ENCODE measurements around the gene PCDHGB6. TPM values are rescaled to one million over a fixed set of nuclear protein-coding genes. Genes with fewer than 3 reads are reported as not detected.
"Not testable (repeated sequence)": the region's sequence is repeated elsewhere in the genome, so short reads cannot be mapped to it uniquely, and the experiment has no call there.

Gene PCDHGB6
- total and polyA plus RNA-seq, 11 donors = 2.3 to 10.4 (median 6.2) TPM

GRCh38 chr5:141411575-141411974 lies 3.8 kb downstream of the PCDHGB6 start:
- H3K27ac ChIP-seq = no peak overlapping the region
- peaks cover 0 to 8% (median 0%) of the 10 kb centered on the region in 12 donors for H3K4me1 ChIP-seq
- intact Hi-C loops (cut with DNase I) = loop anchor here in 6 of 10 donors (5.0 to 10.0 kb wide), 5 partner anchors 47 to 146 kb away; partner anchors contain the start of genes PCDHGA5 (in 3 of the 6) and PCDHGA1 (in 1 of the 6)
- peaks cover 0 to 75% (median 0%) of the 10 kb centered on the region in 9 donors for H3K27me3 ChIP-seq
- ATAC-seq = no peak
- TF ChIP-seq, protein P1, sequence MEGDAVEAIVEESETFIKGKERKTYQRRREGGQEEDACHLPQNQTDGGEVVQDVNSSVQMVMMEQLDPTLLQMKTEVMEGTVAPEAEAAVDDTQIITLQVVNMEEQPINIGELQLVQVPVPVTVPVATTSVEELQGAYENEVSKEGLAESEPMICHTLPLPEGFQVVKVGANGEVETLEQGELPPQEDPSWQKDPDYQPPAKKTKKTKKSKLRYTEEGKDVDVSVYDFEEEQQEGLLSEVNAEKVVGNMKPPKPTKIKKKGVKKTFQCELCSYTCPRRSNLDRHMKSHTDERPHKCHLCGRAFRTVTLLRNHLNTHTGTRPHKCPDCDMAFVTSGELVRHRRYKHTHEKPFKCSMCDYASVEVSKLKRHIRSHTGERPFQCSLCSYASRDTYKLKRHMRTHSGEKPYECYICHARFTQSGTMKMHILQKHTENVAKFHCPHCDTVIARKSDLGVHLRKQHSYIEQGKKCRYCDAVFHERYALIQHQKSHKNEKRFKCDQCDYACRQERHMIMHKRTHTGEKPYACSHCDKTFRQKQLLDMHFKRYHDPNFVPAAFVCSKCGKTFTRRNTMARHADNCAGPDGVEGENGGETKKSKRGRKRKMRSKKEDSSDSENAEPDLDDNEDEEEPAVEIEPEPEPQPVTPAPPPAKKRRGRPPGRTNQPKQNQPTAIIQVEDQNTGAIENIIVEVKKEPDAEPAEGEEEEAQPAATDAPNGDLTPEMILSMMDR (IDR thresholded peaks at IDR 0.05) = no peak
- TF ChIP-seq POLR2A (IDR thresholded peaks at IDR 0.05) = no peak
- H3K4me3 ChIP-seq = no peak overlapping the region
- DNase-seq = no peak
- peaks cover 0 to 29% (median 0%) of the 10 kb centered on the region in 9 donors for H3K36me3 ChIP-seq
- H3K9me3 ChIP-seq = peaks cover 0 to 100% (median 53%) of the 10 kb centered on the region in 12 donors
- WGBS, 4 donors = 68 to 79% (median 74%) methylated on average over 3 of the region's 3 CpGs

DNA sequence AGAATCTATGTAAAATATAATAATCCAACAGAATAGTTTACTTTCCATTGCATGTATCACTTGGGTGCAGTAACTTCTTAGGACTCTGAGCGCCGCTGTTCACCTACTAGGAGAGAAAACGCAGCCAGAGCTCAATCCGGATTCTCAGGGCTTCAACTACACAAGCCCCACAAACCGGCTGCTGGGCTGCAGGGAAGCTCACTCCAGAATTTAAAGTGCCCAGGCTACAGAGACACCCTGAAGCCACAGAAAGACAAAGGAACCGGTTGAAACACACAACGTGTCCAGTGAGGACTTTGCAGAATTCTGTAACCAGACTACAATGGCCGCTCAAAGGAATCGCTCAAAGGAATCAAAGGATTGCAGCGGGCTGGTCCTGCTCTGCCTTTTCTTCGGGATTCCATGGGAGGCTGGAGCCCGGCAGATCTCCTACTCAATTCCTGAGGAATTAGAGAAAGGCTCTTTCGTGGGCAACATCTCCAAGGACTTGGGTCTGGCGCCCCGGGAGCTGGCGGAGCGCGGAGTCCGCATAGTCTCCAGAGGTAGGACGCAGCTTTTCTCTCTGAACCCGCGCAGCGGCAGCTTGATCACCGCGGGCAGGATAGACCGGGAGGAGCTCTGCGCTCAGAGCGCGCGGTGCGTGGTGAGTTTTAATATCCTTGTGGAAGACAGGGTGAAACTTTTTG lies 5.2 kb downstream of the PCDHGB6 start, which contains the start of gene PCDHGA10:
TSS of gene PCDHGA10 (plus strand) at position 134 of the 686 bp plus-strand sequence. CDS start at position 323, 189 bp downstream.
- Histone ChIP-seq H3K27me3 (peaks cover 0 to 78% (median 0%) of the 10 kb centered on the region in 9 donors), H3K27ac (peak within 1 kb of the TSS in 1 of 12 donors; percentile 36), H3K4me1 (peaks cover 0 to 4% (median 0%) of the 10 kb centered on the region in 12 donors), H3K9me3 (peaks cover 0 to 100% (median 53%) of the 10 kb centered on the region in 12 donors), H3K36me3 (peaks cover 0 to 29% (median 0%) of the 10 kb centered on the region in 9 donors), H3K4me3 (peak within 1 kb of the TSS in 10 of 12 donors; percentile 10 to 49 (median 36))
- DNase-seq (peak in 3 of 5 donors; percentile 53 to 61 (median 59)), ATAC-seq (peak; percentile 24 to 66 (median 64))
- TF ChIP-seq POLR2A (IDR thresholded peaks at IDR 0.05) = no peak
- TF ChIP-seq, protein P1 (IDR thresholded peaks at IDR 0.05) = peak; percentile 26 to 60 (median 42)
- WGBS, 4 donors = 27 to 44% (median 39%) methylated on average over 30 to 31 of the region's 31 CpGs
- intact Hi-C loops (cut with DNase I) = loop anchor here in 7 of 10 donors (2.0 to 10.0 kb wide), 6 partner anchors 48 to 148 kb away; partner anchors contain the start of genes PCDHGA5 (in 3 of the 7) and PCDHGA1 (in 1 of the 7)

GRCh38 chr5:141413540-141414069 lies 5.8 kb downstream of the PCDHGB6 start:
- peaks cover 0 to 77% (median 0%) of the 10 kb centered on the region in 9 donors for H3K27me3 ChIP-seq
- peaks cover 0 to 9% (median 4%) of the 10 kb centered on the region in 12 donors for H3K4me1 ChIP-seq
- peaks cover 0 to 32% (median 0%) of the 10 kb centered on the region in 9 donors for H3K36me3 ChIP-seq
- 28 to 42% (median 33%) methylated on average over 19 to 25 of the region's 25 CpGs for whole genome bisulfite sequencing, 4 donors
- TF ChIP-seq, protein P1 (IDR thresholded peaks at IDR 0.05) = no peak
- TF ChIP-seq POLR2A (IDR thresholded peaks at IDR 0.05) = no peak
- intact Hi-C loops (cut with DNase I) = loop anchor here in 7 of 10 donors (2.0 to 10.0 kb wide), 6 partner anchors 49 to 147 kb away; partner anchors contain the start of genes PCDHGA5 (in 3 of the 7) and PCDHGA1 (in 1 of the 7)
- ATAC-seq (peak in 2 of 4 donors; percentile 16 to 25), DNase-seq (no peak)
- peak overlapping the region in 10 of 12 donors; percentile 10 to 49 (median 36) for H3K4me3 ChIP-seq
- H3K27ac ChIP-seq = no peak overlapping the region
- H3K9me3 ChIP-seq = peaks cover 0 to 100% (median 55%) of the 10 kb centered on the region in 12 donors

GRCh38 chr5:141414548-141415274 lies 6.9 kb downstream of the PCDHGB6 start:
- H3K4me3 ChIP-seq, ATAC-seq, H3K27ac ChIP-seq, DNase-seq: not testable (repeated sequence)
- peaks cover 0 to 76% (median 0%) of the 10 kb centered on the region in 9 donors for H3K27me3 ChIP-seq
- intact Hi-C loops (cut with DNase I) = loop anchor here in 9 of 10 donors (5.0 to 10.0 kb wide), 8 partner anchors 50 to 148 kb away; partner anchors contain the start of genes PCDHGA5 (in 3 of the 9) and PCDHGA1 (in 1 of the 9)
- 47 to 60% (median 49%) methylated on average over 7 to 46 of the region's 46 CpGs for WGBS, 4 donors
- H3K4me1 ChIP-seq = peaks cover 0 to 11% (median 4%) of the 10 kb centered on the region in 12 donors
- peaks cover 0 to 100% (median 55%) of the 10 kb centered on the region in 12 donors for H3K9me3 ChIP-seq
- peaks cover 0 to 36% (median 0%) of the 10 kb centered on the region in 9 donors for H3K36me3 ChIP-seq

GRCh38 chr5:141415275-141415618 lies 7.4 kb downstream of the PCDHGB6 start:
- H3K4me1 ChIP-seq = peaks cover 0 to 12% (median 4%) of the 10 kb centered on the region in 12 donors
- 43 to 59% (median 48%) methylated on average over 13 to 24 of the region's 24 CpGs for WGBS, 4 donors
- DNase-seq, H3K27ac ChIP-seq, ATAC-seq, H3K4me3 ChIP-seq: not testable (repeated sequence)
- intact Hi-C loops (cut with DNase I) = loop anchor here in 6 of 10 donors (5.0 to 10.0 kb wide), 6 partner anchors 50 to 147 kb away; partner anchors contain the start of gene PCDHGA5 (in 2 of the 6)
- H3K36me3 ChIP-seq = peaks cover 0 to 39% (median 0%) of the 10 kb centered on the region in 9 donors
- peaks cover 0 to 100% (median 53%) of the 10 kb centered on the region in 12 donors for H3K9me3 ChIP-seq
- peaks cover 0 to 76% (median 0%) of the 10 kb centered on the region in 9 donors for H3K27me3 ChIP-seq

Measured in heart left ventricle (tissue), 16 donors.